ENCODE measurements around the gene DTD1. TPM values are rescaled to one million over a fixed set of nuclear protein-coding genes. Genes with fewer than 3 reads are reported as not detected.
A peak's percentile ranks its signal among the peaks of the same experiment; 100 is the strongest.

The DTD1 gene
- total RNA-seq, 1 experiment from 2014 or later: 62.8 TPM

- no peaks in the 10 kb centered on the region for H3K79me2 ChIP-seq (ENCODE audit: low read depth)
- intact Hi-C loops (cut with micrococcal nuclease; ENCODE audit: unreplicated experiment): no loop called here
- H3K27me3 ChIP-seq (ENCODE audit: insufficient read depth, low read depth): no peaks in the 10 kb centered on the region
- H4K20me1 ChIP-seq (ENCODE audit: insufficient read depth): no peaks in the 10 kb centered on the region
- DNase-seq: no peak
- no peaks in the 10 kb centered on the region for H3K9me3 ChIP-seq (ENCODE audit: insufficient read depth, low read depth)
- no peak for TF ChIP-seq CTCF (conservative IDR thresholded peaks at IDR 0.05)
- TF ChIP-seq EZH2 (IDR thresholded peaks at IDR 0.05; ENCODE audit: low read depth): no peak
- peaks cover 16% of the 10 kb centered on the region for H3K36me3 ChIP-seq (ENCODE audit: low read depth)
- no peak overlapping the region for H3K4me2 ChIP-seq
- no peaks in the 10 kb centered on the region for H3K9me2 ChIP-seq (ENCODE audit: insufficient read depth)
- BruUV-seq (replicated peaks): no TSS peak
- H3K4me1 ChIP-seq (replicated peaks; ENCODE audit: insufficient read depth): no peaks in the 10 kb centered on the region
- no peak overlapping the region for H3K27ac ChIP-seq
- POLR2A ChIA-PET (ENCODE audit: unreplicated experiment): no interaction called here
- H2AFZ ChIP-seq: no peak overlapping the region
- H3K4me3 ChIP-seq: no peak overlapping the region
- CTCF ChIA-PET: interaction anchor here (0.5 kb wide), 1 partner anchor 15 kb away, joined by 3 read pairs; no protein-coding TSS in a partner anchor
- peaks cover 6% of the 10 kb centered on the region; the same call in 1 of the 2 replicates for H3F3A ChIP-seq (ENCODE audit: insufficient read depth, low read depth)
Observed at GRCh38 chr20:18553746-18554145, 34.1 kb upstream of the DTD1 start.

- DNase-seq: peak; percentile 88 to 92
- Histone ChIP-seq H3K4me3 (peak within 1 kb of the TSS; percentile 81), H3K27me3 (ENCODE audit: insufficient read depth, low read depth) (no peaks in the 10 kb centered on the region), H3K27ac (peak within 1 kb of the TSS; percentile 74), H3K9me3 (ENCODE audit: insufficient read depth, low read depth) (no peaks in the 10 kb centered on the region), H2AFZ (peak within 1 kb of the TSS; percentile 89), H3K4me1 (replicated peaks; ENCODE audit: insufficient read depth) (0 out of 2 replicates have a peak, but pooled peaks cover 7% of the 10 kb centered on the region), H3K36me3 (ENCODE audit: low read depth) (peaks cover 6% of the 10 kb centered on the region), H4K20me1 (ENCODE audit: insufficient read depth) (no peaks in the 10 kb centered on the region), H3F3A (ENCODE audit: insufficient read depth, low read depth) (peaks cover 25% of the 10 kb centered on the region), H3K79me2 (ENCODE audit: low read depth) (peaks cover 18% of the 10 kb centered on the region), H3K9me2 (ENCODE audit: insufficient read depth) (no peaks in the 10 kb centered on the region), H3K4me2 (peak within 1 kb of the TSS; percentile 98)
- TSS peak; percentile 93 for BruUV-seq (replicated peaks)
- TF ChIP-seq EZH2 (IDR thresholded peaks at IDR 0.05; ENCODE audit: low read depth) (no peak), CTCF (conservative IDR thresholded peaks at IDR 0.05) (no peak)
- intact Hi-C loops (cut with micrococcal nuclease; ENCODE audit: unreplicated experiment): loop anchor here (1.0 to 2.0 kb wide), 2 partner anchors 20 to 60 kb away; partner anchors contain the start of gene SEC23B
- POLR2A ChIA-PET (ENCODE audit: unreplicated experiment): interaction anchor here (0.6 to 1.0 kb wide), 5 partner anchors 60 to 944 kb away, joined by 3 to 4 read pairs (median 4); partner anchors contain the start of gene ZNF133
- CTCF ChIA-PET: no interaction called here
Observed at GRCh38 chr20:18566892-18567738, 20.7 kb upstream of the DTD1 start, which contains the start of gene SMIM26. TSS of gene SMIM26 (plus strand) at chr20:18567432. CDS start at chr20:18567479, 47 bp downstream.

DNA sequence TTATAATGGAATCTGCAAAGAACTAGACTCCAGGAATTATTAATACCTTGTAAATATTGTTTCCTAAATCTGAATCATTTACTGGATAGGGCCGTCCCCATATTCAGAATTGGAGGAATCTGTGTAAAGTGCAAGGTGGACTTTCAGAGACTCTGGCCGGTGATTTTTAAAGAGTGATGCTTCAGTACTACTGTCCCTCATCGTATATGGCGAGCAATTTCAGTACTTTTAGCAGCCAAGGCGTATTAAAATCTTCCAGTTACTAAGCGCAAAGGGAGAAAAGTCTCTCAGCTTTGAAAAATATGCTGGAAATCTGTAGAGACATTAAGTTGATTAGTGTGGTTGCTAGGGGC is 20.1 kb upstream of the DTD1 start:
- Histone ChIP-seq H3K4me3 (peak overlapping the region; percentile 81), H3K36me3 (ENCODE audit: low read depth) (peaks cover 6% of the 10 kb centered on the region), H3F3A (ENCODE audit: insufficient read depth, low read depth) (peaks cover 23% of the 10 kb centered on the region), H3K27ac (peak overlapping the region; percentile 74), H2AFZ (peak overlapping the region; percentile 89), H3K4me2 (peak overlapping the region; percentile 98), H3K27me3 (ENCODE audit: insufficient read depth, low read depth) (no peaks in the 10 kb centered on the region), H3K9me3 (ENCODE audit: insufficient read depth, low read depth) (no peaks in the 10 kb centered on the region), H3K9me2 (ENCODE audit: insufficient read depth) (no peaks in the 10 kb centered on the region), H3K79me2 (ENCODE audit: low read depth) (peaks cover 18% of the 10 kb centered on the region), H3K4me1 (replicated peaks; ENCODE audit: insufficient read depth) (0 out of 2 replicates have a peak, but pooled peaks cover 7% of the 10 kb centered on the region), H4K20me1 (ENCODE audit: insufficient read depth) (no peaks in the 10 kb centered on the region)
- ChIA-PET POLR2A (ENCODE audit: unreplicated experiment) (no interaction called here), CTCF (no interaction called here)
- BruUV-seq (replicated peaks): no TSS peak
- DNase-seq: no peak
- intact Hi-C loops (cut with micrococcal nuclease; ENCODE audit: unreplicated experiment): loop anchor here (1.0 to 2.0 kb wide), 2 partner anchors 20 to 61 kb away; partner anchors contain the start of gene SEC23B
- TF ChIP-seq EZH2 (IDR thresholded peaks at IDR 0.05; ENCODE audit: low read depth) (no peak), CTCF (conservative IDR thresholded peaks at IDR 0.05) (no peak)

All from PC-9 (cell line).